IMR-90 (cell line): Measurements from ENCODE around the gene EIF3M. TPM values are rescaled to one million over a fixed set of nuclear protein-coding genes. Genes with fewer than 3 reads are reported as not detected.

ENCODE experiments used
- ATAC-seq: fragments of 200-7000 bp; cut with Tn5 transposase; 2 replicates; pipeline ENCODE4 v1.9.1; 2020; ENCODE audit warnings: low read depth, mild to moderate bottlenecking, moderate library complexity
- BruUV-seq: library from RNA; stranded (reverse); fragments of 400-500 nt; replicated peaks from 2 replicates; lab custom pipeline; 2021; lab: Mats Ljungman, UMichigan
- CTCF ChIA-PET: fragments of 300-600 bp; formaldehyde crosslinking; extraction: SDS; loops from one replicate; lab custom pipeline; 2021; ENCODE audit warnings: antibody characterized with exemption; lab: Yijun Ruan, JAX
- POLR2A ChIA-PET: fragments of 300-600 bp; sonication (Branson Sonifier 250); formaldehyde crosslinking; loops from one replicate; lab custom pipeline; 2022; ENCODE audit warnings: antibody characterized with exemption; ENCODE audit not compliant: unreplicated experiment; lab: Charles Lee
- DNase-seq: peaks from one replicate; pipeline ENCODE4 v3.0.0; 2013
- H2AFZ ChIP-seq: replicated peaks from 2 replicates; pipeline ENCODE3; 2013; ENCODE audit warnings: low read length, mild to moderate bottlenecking; ENCODE audit not compliant: poor library complexity
- H2AK5ac ChIP-seq: 2 replicates; pipeline ENCODE4 v1.6.1; 2013; ENCODE audit warnings: low read depth, low read length, inconsistent platforms
- H2AK9ac ChIP-seq: replicated peaks from 2 replicates; pipeline ENCODE3; 2013; ENCODE audit warnings: mild to moderate bottlenecking, low read depth, low read length, moderate library complexity; ENCODE audit not compliant: poor library complexity
- H2BK120ac ChIP-seq: 2 replicates; pipeline ENCODE4 v1.6.1; 2013; ENCODE audit warnings: low read depth, low read length, inconsistent platforms
- H2BK15ac ChIP-seq: 3 replicates; pipeline ENCODE4 v1.6.1; 2013; ENCODE audit warnings: low read depth, low read length, inconsistent platforms
- H2BK20ac ChIP-seq: 2 replicates; pipeline ENCODE4 v1.6.1; 2013; ENCODE audit warnings: low read depth, mild to moderate bottlenecking, inconsistent platforms, low read length, moderate library complexity
- H2BK5ac ChIP-seq: 2 replicates; pipeline ENCODE4 v1.6.1; 2013; ENCODE audit warnings: mild to moderate bottlenecking, low read depth, low read length, inconsistent platforms; ENCODE audit not compliant: poor library complexity, severe bottlenecking
- H3K14ac ChIP-seq: replicated peaks from 2 replicates; pipeline ENCODE4 v1.6.1; 2013; ENCODE audit warnings: low read depth, low read length, inconsistent platforms
- H3K18ac ChIP-seq: 2 replicates; pipeline ENCODE4 v1.6.1; 2013; ENCODE audit warnings: low read depth, low read length, control low read depth
- H3K23ac ChIP-seq: 2 replicates; pipeline ENCODE4 v1.6.1; 2013; ENCODE audit warnings: low read depth, low read length, inconsistent platforms
- H3K27ac ChIP-seq: 2 replicates; pipeline ENCODE4 v1.5.1; 2013; ENCODE audit warnings: mild to moderate bottlenecking, control low read depth, low read length; ENCODE audit not compliant: insufficient read depth
- H3K27me3 ChIP-seq: 2 replicates; pipeline ENCODE4 v1.6.1; 2013; ENCODE audit warnings: low read length; ENCODE audit not compliant: control insufficient read depth, insufficient read depth
- H3K36me3 ChIP-seq: 2 replicates; pipeline ENCODE4 v1.6.1; 2013; ENCODE audit warnings: low read length, mixed read lengths; ENCODE audit not compliant: control insufficient read depth, insufficient read depth
- H3K4ac ChIP-seq: 2 replicates; pipeline ENCODE4 v1.6.1; 2013; ENCODE audit warnings: low read depth, low read length, inconsistent platforms
- H3K4me1 ChIP-seq: 2 replicates; pipeline ENCODE4 v1.6.1; 2013; ENCODE audit warnings: low read length, mixed read lengths; ENCODE audit not compliant: control insufficient read depth, insufficient read depth
- H3K4me2 ChIP-seq: 2 replicates; pipeline ENCODE4 v1.6.1; 2013; ENCODE audit warnings: low read depth, mild to moderate bottlenecking, control low read depth, low read length, moderate library complexity
- H3K4me3 ChIP-seq: 2 replicates; pipeline ENCODE4 v1.5.1; 2013; ENCODE audit warnings: low read depth, mild to moderate bottlenecking, control low read depth, low read length, moderate library complexity; ENCODE audit not compliant: insufficient read depth
- H3K56ac ChIP-seq: 2 replicates; pipeline ENCODE4 v1.6.1; 2013; ENCODE audit warnings: low read length, inconsistent platforms; ENCODE audit not compliant: insufficient read depth; ENCODE audit errors: extremely low read depth
- H3K79me1 ChIP-seq, 2 experiments: 2 replicates each; pipeline ENCODE4 v1.6.1; 2013; ENCODE audit warnings: low read length in 2 of 2, inconsistent platforms in 1 of 2, low read depth in 1 of 2
- H3K9ac ChIP-seq: 2 replicates; pipeline ENCODE4 v1.6.1; 2013; ENCODE audit warnings: low read depth, low read length, control low read depth
- H3K9me1 ChIP-seq: 2 replicates; pipeline ENCODE4 v1.6.1; 2013; ENCODE audit warnings: low read length, inconsistent platforms; ENCODE audit not compliant: insufficient read depth
- H3K9me3 ChIP-seq: 2 replicates; pipeline ENCODE4 v1.6.1; 2013; ENCODE audit warnings: low read length; ENCODE audit not compliant: control insufficient read depth, insufficient read depth
- H4K20me1 ChIP-seq: 2 replicates; pipeline ENCODE4 v1.6.1; 2013; ENCODE audit warnings: low read length, inconsistent platforms; ENCODE audit not compliant: insufficient read depth
- H4K5ac ChIP-seq: 2 replicates; pipeline ENCODE4 v1.6.1; 2013; ENCODE audit warnings: mild to moderate bottlenecking, low read depth, low read length, control low read depth
- H4K8ac ChIP-seq, 2 experiments: 2 replicates each; pipeline ENCODE4 v1.6.1; 2013; ENCODE audit warnings: low read depth in 2 of 2, low read length in 2 of 2, control low read depth in 1 of 2, inconsistent platforms in 1 of 2
- H4K91ac ChIP-seq: 2 replicates; pipeline ENCODE4 v1.6.1; 2013; ENCODE audit warnings: low read depth, low read length, inconsistent platforms; ENCODE audit not compliant: insufficient read depth
- BHLHE40 ChIP-seq: fragments of 150-350 bp; IDR thresholded peaks from 2 replicates; pipeline ENCODE4 v1.6.1; 2016; ENCODE audit warnings: mild to moderate bottlenecking, low read depth, low read length
- MAFK ChIP-seq: IDR thresholded peaks from 2 replicates; pipeline ENCODE4 v1.6.1; 2012; ENCODE audit warnings: low read depth, low read length, improper control_type of control experiment
- RAD21 ChIP-seq: IDR thresholded peaks from 2 replicates; pipeline ENCODE4 v1.6.1; 2012; ENCODE audit warnings: low read length, improper control_type of control experiment
- dilution Hi-C: fragments of 300-500 bp; cut with HindIII; formaldehyde crosslinking; loops from one replicate; pipeline ENCODE4 v1.14.3; 2018; ENCODE audit warnings: low sequenced_read_pairs; ENCODE audit not compliant: unreplicated experiment
- in situ Hi-C: fragments of 300-500 bp; cut with MboI; formaldehyde crosslinking; loops from 3 replicates; pipeline ENCODE4 v1.14.3; 2019; ENCODE audit warnings: low sequenced_read_pairs, inconsistent platforms, mixed read lengths
- intact Hi-C: fragments of 100-400 bp; cut with micrococcal nuclease; formaldehyde crosslinking; loops from 2 replicates; pipeline ENCODE4 v1.10.0; 2022
- polyA plus RNA-seq, 3 experiments: library from polyadenylated mRNA; depleted of rRNA; stranded (reverse); fragments of >200 nt; gene quantifications; 2 replicates each; pipeline ENCODE4 v1.2.3, GENCODE V29; 2012; ENCODE audit warnings: low replicate concordance in 1 of 3
- total RNA-seq: library from RNA; depleted of rRNA; stranded (reverse); fragments of >200 nt; gene quantifications from 2 replicates; pipeline ENCODE4 v1.2.3, GENCODE V29; 2012

The EIF3M gene
- total and polyA plus RNA-seq, 2 of the 4 experiments (the other 2 are of a cell fraction), result 376 to 466 TPM

DNA sequence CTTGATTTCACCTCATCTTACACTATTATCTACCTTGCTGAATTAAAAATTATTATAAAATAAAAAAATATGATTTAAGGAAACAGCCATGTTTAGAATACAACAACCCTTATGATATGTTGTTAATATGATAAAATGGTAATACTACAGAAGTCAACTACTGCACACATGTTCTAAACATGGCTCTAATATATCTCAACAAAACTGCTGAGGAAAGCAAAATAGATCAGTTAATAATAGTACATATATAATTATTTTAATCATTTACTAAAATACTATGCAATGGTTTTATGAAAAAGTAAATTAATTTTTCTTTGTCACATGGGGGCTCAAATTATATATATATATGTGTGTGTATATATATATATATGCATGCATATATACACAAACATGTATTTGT lies 57.7 kb downstream of the EIF3M start:
- Histone ChIP-seq H3K9me3 (no peaks in the 10 kb centered on the region), H3K56ac (no peak overlapping the region), H4K91ac (no peak overlapping the region), H3K79me1 (no peaks in the 10 kb centered on the region), H2BK120ac (no peak overlapping the region), H2BK15ac (no peak overlapping the region), H3K9ac (no peak overlapping the region), H3K9me1 (no peaks in the 10 kb centered on the region), H3K27me3 (no peaks in the 10 kb centered on the region), H2BK5ac (no peak overlapping the region), H4K5ac (no peak overlapping the region), H3K4me1 (no peaks in the 10 kb centered on the region), H3K4me3 (no peak overlapping the region), H3K4me2 (no peak overlapping the region), H2AFZ (no peak overlapping the region), H3K18ac (no peak overlapping the region), H4K8ac (no peak overlapping the region), H3K36me3 (no peaks in the 10 kb centered on the region), H4K20me1 (no peaks in the 10 kb centered on the region), H3K4ac (no peak overlapping the region), H2AK5ac (no peak overlapping the region), H2AK9ac (no peak overlapping the region), H3K14ac (no peak overlapping the region), H3K27ac (no peak overlapping the region), H3K23ac (no peak overlapping the region), H2BK20ac (no peak overlapping the region)
- no peak for ATAC-seq
- no peak for DNase-seq
- POLR2A ChIA-PET, result no interaction called here
- TF ChIP-seq BHLHE40, result no peak
- peak; percentile 77 for TF ChIP-seq MAFK
- no peak for TF ChIP-seq RAD21
- CTCF ChIA-PET, result no interaction called here
- intact Hi-C loops, result no loop called here
- in situ Hi-C loops, result no loop called here
- dilution Hi-C loops, result no loop called here
- BruUV-seq, result no TSS peak
